ENCODE results near the gene TGIF2.

- TF ChIP-seq CTCF (optimal IDR thresholded peaks at IDR 0.05 in 1 of 3, IDR thresholded peaks at IDR 0.05 in 1 of 3, conservative IDR thresholded peaks at IDR 0.05 in 1 of 3; ENCODE audit: extremely low read depth in 1 of 3, insufficient read depth in 2 of 3, low read length in 3 of 3) (no peak), EZH2 (IDR thresholded peaks at IDR 0.05; ENCODE audit: low read length) (no peak)
These were observed 10.7 kb downstream of the TGIF2 start for GRCh38 chr20:36584018-36584481.

All from keratinocyte (primary cell).